Smooth muscle cell of the coronary artery (primary cell): ENCODE measurements around the gene MYOD1. TPM values are rescaled to one million over a fixed set of nuclear protein-coding genes. Genes with fewer than 3 reads are reported as not detected.

ENCODE experiments used
- total RNA-seq: library from RNA; depleted of rRNA; stranded (reverse); fragments of >200 nt; gene quantifications from 2 replicates; pipeline ENCODE4 v1.2.3, GENCODE V29; 2014; ENCODE audit warnings: low replicate concordance

MYOD1 gene
- not detected in 2 replicates for total RNA-seq

GRCh38 chr11:17719028-17719937, at the start of gene MYOD1:
TSS of gene MYOD1 (plus strand) at chr11:17719571. CDS start at chr11:17719783, 212 bp downstream.

GRCh38 chr11:17734418-17734911, 15.1 kb downstream of the MYOD1 start, which contains the start of gene KCNC1:
TSS of gene KCNC1 (plus strand) at chr11:17734781. CDS start at chr11:17736003, 1,222 bp downstream.

Other genes starting within 250 kb of the MYOD1 start
- under 0.01 TPM in 1 of 2 replicates, not detected in the other for gene ABCC8, start 242.7 kb upstream of the MYOD1 start, total RNA-seq
- gene USH1C, start 175.2 kb upstream of the MYOD1 start, total RNA-seq, result not detected in 2 replicates
- not detected in 2 replicates for gene OTOG, start 172.3 kb upstream of the MYOD1 start, total RNA-seq
- 0.23 TPM in 1 of 2 replicates, not detected in the other for gene KCNC1, start 15.2 kb downstream of the MYOD1 start, total RNA-seq